Measurements from ENCODE around the gene STEAP2.

- TF ChIP-seq SUZ12 (IDR thresholded peaks at IDR 0.05; ENCODE audit: extremely low read depth, insufficient read depth, insufficient read length) (no peak), ZNF274 (IDR thresholded peaks at IDR 0.05; ENCODE audit: low read depth, low read length) (no peak), YY1 (IDR thresholded peaks at IDR 0.05; ENCODE audit: insufficient read depth, insufficient read length) (no peak)
Measured at GRCh38 chr7:90236721-90237289, 25.3 kb downstream of the STEAP2 start.
